Subcutaneous adipose tissue (tissue), 4 donors: ENCODE data around the gene SCAMP1. TPM values are rescaled to one million over a fixed set of nuclear protein-coding genes. Genes with fewer than 3 reads are reported as not detected.

Source experiments
- total RNA-seq, 4 donors: library from RNA; depleted of rRNA; stranded (reverse); fragments of >200 nt; gene quantifications; one replicate each; pipeline ENCODE4 v1.1.0, GENCODE V29; 2016
- TF ChIP-seq, protein P1 (sequence below): fragments of 450-650 bp; IDR thresholded peaks from one replicate; pipeline ENCODE4 v1.5.1; 2016; ENCODE audit warnings: low read depth, mild to moderate bottlenecking, control low read depth, antibody characterized with exemption, moderate library complexity

Gene SCAMP1
- total RNA-seq, 4 donors from 2014 or later, result 27.5 to 41.3 (median 34.0) TPM

DNA sequence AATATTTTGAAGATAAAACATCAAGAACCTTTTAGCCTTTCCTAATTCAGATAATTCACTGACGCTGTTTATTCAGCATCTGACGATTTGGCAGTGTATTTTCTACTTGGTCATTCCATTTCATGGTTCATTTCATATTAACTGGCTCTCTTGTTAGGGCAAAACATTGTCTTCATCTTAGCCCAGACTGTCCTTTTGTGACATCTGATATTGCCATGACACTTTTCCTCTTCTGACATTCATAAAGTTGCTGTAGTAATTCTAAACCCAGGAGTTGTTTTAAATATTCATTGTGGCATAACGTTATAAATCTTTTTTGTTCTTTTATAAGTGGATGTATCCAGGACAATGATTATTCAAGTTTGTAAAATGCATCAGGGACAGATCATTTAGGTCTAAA, 1.8 kb downstream of the SCAMP1 start:
- TF ChIP-seq, protein P1, sequence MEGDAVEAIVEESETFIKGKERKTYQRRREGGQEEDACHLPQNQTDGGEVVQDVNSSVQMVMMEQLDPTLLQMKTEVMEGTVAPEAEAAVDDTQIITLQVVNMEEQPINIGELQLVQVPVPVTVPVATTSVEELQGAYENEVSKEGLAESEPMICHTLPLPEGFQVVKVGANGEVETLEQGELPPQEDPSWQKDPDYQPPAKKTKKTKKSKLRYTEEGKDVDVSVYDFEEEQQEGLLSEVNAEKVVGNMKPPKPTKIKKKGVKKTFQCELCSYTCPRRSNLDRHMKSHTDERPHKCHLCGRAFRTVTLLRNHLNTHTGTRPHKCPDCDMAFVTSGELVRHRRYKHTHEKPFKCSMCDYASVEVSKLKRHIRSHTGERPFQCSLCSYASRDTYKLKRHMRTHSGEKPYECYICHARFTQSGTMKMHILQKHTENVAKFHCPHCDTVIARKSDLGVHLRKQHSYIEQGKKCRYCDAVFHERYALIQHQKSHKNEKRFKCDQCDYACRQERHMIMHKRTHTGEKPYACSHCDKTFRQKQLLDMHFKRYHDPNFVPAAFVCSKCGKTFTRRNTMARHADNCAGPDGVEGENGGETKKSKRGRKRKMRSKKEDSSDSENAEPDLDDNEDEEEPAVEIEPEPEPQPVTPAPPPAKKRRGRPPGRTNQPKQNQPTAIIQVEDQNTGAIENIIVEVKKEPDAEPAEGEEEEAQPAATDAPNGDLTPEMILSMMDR, result no peak

DNA sequence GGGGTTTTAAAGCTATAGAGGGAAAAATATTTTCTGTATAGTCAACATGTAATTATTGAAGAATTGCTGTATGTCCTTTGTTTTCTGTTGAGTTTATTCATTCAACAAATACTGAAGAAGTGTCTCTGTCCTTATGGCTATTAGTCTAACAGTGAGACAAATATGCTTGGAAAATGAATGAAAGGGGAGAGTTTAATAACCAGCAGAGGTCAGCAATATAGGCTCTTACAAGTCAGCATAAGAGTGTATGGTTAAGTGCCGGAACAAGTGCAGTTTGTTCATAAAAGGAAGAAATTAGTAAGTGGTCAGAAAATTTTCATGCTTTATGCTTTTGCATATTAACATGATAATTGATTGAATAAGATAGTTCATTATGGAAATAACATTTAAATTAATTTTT, 3.6 kb downstream of the SCAMP1 start:
- TF ChIP-seq, protein P1, result no peak

- TF ChIP-seq, protein P1, result no peak
Measured at GRCh38 chr5:78367318-78367991, 7.0 kb downstream of the SCAMP1 start.

GRCh38 chr5:78369680-78370079, 9.3 kb downstream of the SCAMP1 start:
- TF ChIP-seq, protein P1, result no peak

- TF ChIP-seq, protein P1, result no peak
Measured at GRCh38 chr5:78373231-78373630, 12.8 kb downstream of the SCAMP1 start.

DNA sequence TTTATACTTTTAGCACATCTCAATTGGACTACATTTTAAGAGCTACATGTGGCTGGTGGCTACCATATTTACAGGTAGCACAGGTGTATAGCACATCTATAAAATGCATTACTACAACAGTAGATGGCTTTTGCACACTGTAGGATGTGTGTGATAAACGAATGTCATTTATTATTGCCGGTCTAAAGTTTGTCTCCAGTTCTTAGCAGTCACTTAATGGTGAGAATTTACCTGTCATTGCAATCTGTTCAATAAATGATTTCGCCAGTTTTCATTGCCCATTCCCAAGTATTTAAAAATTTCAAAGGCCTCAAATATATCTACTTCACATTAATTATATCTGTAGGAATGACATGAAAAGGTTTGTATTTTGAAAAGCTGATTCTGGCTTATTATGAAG, 15.9 kb downstream of the SCAMP1 start:
- TF ChIP-seq, protein P1, result no peak

DNA sequence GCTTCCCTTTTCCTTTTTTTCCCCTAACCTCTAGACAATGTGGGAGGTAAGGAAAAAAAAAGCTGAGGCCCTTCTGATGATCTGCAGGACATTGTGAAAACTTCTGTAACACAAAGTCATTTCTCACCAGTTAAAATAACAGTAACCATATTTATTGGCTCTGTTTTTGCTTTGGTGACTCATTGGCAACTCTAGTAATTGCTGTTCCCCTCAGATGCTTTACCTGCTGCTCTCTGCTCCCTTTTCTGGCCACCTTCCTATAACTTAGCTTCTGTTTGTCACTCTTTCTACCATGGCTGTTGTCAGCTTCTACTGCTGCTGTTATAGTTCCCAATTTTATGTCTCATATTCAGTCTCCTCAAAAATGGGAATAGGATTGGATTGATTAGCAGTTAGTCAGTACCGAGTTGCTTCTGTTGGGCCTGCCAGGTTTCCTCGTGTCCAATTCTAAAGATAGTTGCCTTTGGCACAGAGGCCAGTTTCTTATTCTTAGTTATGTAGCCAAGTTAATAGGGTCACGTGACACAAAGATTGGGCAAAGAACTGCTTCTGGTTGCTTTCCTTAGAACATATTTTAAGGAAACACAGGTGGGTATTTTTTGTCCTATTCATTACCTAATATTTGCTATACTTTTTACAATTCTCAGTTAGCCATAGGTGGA, 16.8 kb downstream of the SCAMP1 start:
- TF ChIP-seq, protein P1, result no peak
